ENCODE results near the gene ZNF236.

GRCh38 chr18:76816127-76816526 lies 6.2 kb upstream of the ZNF236 start:
- TF ChIP-seq TCF12 (IDR thresholded peaks at IDR 0.05; ENCODE audit: low read depth, low read length) (no peak), EZH2 (IDR thresholded peaks at IDR 0.05; ENCODE audit: low read depth, low read length, severe bottlenecking) (no peak), CTCF (IDR thresholded peaks at IDR 0.05; ENCODE audit: control extremely low read depth in 1 of 3, insufficient read depth in 1 of 3, low read depth in 1 of 3, low read length in 3 of 3) (no peak), SIN3A (conservative IDR thresholded peaks at IDR 0.05 in 1 of 2, IDR thresholded peaks at IDR 0.05 in 1 of 2; ENCODE audit: low read depth in 1 of 2, low read length in 2 of 2) (no peak), POLR2A (IDR thresholded peaks at IDR 0.05; ENCODE audit: control extremely low read depth in 1 of 2, low read depth in 2 of 2, low read length in 2 of 2) (no peak), MAFK (IDR thresholded peaks at IDR 0.05; ENCODE audit: low read depth, low read length) (no peak), RFX5 (IDR thresholded peaks at IDR 0.05; ENCODE audit: borderline replicate concordance, low read depth, low read length) (no peak), BACH1 (IDR thresholded peaks at IDR 0.05; ENCODE audit: low read length) (no peak), RXRA (IDR thresholded peaks at IDR 0.05; ENCODE audit: insufficient read depth, low read depth, low read length) (no peak), MAX (IDR thresholded peaks at IDR 0.05) (no peak), CBX5 (IDR thresholded peaks at IDR 0.05; ENCODE audit: low read depth, low read length) (no peak), JUN (IDR thresholded peaks at IDR 0.05; ENCODE audit: low read depth, low read length) (no peak)

All from H1 (cell line).